Measurements from ENCODE around the gene GGNBP2.
"Not testable (repeated sequence)": the region's sequence is repeated elsewhere in the genome, so short reads cannot be mapped to it uniquely, and the experiment has no call there.

The GGNBP2 gene

DNA sequence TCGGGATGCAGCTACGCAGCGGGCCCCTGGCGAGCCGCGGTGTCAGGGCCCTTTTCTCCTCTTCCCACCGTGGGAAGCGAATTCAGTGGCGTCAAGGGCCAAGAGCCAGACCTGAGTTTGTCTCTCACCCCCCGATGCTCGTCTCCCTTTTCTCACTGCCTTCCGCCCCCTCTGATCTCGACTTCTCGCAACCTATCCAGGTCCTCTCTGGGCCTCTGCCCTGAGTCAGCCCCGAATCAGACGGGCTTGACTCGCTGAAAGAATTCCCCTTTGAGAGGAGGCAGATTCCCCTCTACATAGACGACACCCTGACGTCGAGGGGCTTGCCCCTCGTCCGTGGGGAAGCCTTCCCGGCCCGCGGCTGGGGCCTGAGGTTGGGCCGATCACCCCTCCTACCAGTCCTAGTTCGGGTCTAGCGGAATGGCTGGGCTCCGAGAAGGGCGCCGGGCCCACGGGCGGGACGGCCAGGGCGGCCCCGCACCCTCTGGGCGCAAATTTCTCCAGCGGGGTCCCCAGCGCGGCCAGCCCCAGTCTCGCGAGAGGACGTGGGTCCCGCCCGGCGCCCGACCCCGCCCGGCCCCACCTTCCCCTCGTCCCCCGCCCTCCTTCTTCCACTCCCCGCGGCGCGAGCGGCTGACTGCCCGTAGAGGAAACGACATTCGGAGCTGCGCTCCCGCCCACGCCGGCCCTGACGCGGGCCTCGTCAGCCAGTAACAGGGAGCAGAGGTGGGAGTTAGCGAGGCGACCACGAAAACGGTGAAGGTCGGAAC, at the start of gene GGNBP2:
Gene GGNBP2, plus strand, starts transcription at position 613 of the 770 bp plus-strand sequence. CDS start 806 bp downstream, outside the sequence.
- peak; percentile 93 for DNase-seq

GRCh38 chr17:36495076-36495578, 49.6 kb upstream of the GGNBP2 start:
- no peak for DNase-seq

GRCh38 chr17:36496018-36496789, 48.5 kb upstream of the GGNBP2 start:
- DNase-seq = no peak

GRCh38 chr17:36498155-36498554, 46.6 kb upstream of the GGNBP2 start:
- no peak for DNase-seq

DNA sequence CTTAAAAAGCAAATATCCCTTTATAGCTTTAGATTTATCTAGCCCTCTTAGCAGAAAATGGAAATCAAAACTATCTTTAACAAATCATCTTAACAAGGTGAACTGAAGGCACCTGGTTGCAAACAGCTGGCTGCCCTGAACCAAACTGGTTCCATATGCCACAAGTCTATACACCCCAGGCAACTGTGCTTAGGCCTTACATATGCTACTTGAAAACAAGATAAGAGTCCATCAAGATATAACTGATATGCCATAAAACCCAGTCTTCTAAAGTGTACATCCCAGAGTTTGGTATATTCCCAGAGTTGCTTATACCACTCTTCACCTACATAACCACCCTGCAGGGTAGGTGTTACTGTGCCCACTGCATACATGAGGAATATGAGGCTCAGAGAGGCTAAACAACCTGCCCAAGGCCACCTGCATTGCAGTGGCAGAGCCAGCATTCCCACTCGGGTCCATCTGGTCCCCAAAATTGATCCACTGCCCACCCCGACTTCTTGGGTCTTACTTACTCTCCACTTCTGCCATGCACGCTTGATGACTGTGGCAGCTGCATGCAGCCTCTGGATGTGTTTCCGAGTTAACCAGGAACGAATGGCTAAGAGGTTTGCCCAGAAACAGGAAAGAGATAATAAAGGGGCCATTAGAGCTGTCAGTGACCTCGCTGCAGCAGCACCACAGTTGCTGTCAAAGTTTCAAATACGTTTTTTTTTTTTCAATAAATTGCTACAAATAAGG, 46.0 kb upstream of the GGNBP2 start:
- no peak for DNase-seq

GRCh38 chr17:36500745-36501225, 43.9 kb upstream of the GGNBP2 start:
- no peak for DNase-seq

- no peak for DNase-seq
Observed at GRCh38 chr17:36501351-36501750, 43.4 kb upstream of the GGNBP2 start.

GRCh38 chr17:36501963-36502362, 42.8 kb upstream of the GGNBP2 start:
- no peak for DNase-seq

DNA sequence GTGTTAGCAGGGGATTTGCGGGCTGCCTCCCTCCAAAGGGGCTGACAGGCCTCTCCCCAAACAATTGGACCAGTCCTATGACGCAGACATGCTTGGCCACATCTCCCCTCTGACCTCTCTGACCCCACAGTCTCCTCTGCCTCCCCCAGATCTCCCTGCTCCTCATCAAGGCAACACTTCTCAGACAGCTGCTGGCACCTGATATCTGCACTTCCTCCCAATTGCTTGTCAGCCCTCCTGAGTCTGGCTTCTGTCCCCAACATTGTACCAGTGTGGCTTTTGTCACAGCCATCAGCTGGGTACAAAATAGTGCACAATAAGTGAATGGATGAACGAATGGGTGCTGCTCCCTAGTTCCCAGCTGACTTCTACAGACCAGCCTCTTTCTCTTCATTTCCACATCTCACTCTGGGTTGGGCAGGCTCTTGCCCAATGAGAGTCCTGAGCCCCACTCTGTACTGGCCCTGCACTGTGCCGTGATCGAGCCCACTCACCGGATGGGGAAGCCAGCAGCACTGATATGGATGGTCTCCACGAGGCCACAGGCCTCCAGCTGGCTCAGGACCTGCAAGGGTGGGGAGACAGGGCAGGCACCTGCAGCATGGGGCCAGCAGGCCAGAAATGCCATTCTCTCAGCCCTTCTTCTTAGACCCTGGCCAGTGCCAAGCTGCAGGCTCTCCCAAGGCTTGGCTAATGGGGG, 41.1 kb upstream of the GGNBP2 start:
- no peak for DNase-seq

DNA sequence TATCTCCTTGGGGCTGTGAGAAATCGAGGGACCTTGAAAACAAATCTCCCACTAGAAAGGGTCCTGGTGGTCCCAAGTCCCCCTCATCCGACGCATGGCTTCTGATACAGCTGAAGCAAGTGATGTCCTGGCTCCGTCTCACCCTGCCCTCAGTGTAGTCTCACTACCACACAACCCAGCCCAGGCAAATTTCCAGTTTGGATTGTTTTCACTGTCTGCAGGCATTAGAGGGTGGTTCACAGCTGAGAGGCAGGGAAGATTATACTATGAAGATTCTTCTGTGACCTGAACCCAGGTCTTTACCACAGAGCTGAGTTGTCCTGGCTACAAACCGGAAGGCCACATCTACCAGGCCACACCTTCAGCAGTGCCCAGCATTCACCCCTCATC, 40.6 kb upstream of the GGNBP2 start:
- DNase-seq = no peak

- no peak for DNase-seq
Observed at GRCh38 chr17:36505171-36505570, 39.5 kb upstream of the GGNBP2 start.

GRCh38 chr17:36506249-36506826, 38.4 kb upstream of the GGNBP2 start:
- DNase-seq = no peak

- DNase-seq = no peak
Observed at GRCh38 chr17:36506831-36507230, 37.9 kb upstream of the GGNBP2 start.

DNA sequence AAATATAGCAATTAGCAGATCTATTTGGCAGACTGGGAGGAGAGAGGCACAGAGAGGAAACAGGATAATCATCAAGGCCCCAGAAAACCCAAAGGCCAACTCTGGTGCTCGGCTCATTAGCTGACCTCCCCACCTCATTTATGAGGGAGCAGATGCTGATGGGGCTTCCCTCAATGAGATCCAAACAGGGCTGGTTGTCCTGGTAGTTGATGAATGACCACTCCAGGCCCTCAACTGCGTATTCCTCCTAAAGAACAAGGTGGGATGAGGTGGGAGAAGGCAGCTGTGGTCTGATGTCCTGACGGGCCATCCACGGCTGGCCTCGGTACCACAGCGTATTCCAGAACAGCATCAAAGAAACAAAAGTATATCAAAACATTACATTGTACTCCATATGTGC, 37.5 kb upstream of the GGNBP2 start:
- DNase-seq = no peak

- not testable (repeated sequence) for DNase-seq
Observed at GRCh38 chr17:36508439-36508838, 36.3 kb upstream of the GGNBP2 start.

DNA sequence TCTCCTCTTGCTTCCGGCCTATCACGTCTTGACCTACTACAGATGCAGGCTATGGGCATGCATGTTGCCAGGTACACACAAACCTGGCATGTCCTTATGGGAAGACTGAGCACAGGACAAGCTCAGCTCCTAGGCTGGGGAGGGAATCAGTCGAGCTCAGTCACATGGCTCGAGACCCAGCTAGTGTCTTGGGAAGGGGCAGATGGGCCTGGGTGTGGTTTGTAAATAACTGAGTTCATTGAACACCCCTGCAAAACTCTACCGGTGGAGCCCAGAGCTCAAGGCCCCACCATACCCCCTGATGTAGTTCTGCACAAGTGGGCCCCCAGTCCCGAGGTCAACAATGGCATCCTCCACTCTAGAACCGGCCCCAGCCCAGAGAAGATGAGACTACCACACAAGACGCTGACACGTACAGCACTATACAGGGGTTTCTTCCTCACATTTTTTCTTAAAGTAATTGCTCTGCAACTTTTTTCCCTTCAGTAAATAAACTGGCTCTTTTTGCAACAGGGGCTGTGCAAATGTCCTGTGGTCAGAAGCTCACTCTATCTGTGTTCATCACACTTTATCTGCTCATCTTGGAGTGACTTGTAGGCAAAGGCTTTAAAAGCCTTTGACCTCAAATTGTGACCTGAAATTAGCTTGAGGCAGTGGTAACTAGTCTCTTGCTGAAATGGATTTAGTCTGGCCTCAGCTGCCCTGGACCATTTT, 35.3 kb upstream of the GGNBP2 start:
- DNase-seq = no peak

DNA sequence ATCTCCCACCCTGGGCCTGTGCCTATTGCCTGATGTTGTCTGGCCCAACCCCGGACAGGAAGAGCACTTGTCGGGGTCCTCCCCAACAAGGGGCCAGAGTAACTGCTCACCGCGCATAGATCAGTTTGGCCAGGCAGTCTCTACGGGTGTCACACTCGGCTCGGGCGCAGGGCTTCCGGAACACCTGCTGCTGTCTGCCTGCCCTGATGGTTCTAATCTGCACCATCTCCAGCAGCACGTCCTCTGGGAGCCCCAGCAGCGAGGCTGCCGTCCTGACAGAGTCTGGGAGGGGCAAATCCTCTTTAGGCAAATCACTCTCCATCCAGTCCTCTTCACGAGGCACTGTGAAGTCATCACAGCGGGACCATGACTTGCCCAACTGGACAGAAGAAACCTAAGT, 34.1 kb upstream of the GGNBP2 start:
- DNase-seq = no peak

DNA sequence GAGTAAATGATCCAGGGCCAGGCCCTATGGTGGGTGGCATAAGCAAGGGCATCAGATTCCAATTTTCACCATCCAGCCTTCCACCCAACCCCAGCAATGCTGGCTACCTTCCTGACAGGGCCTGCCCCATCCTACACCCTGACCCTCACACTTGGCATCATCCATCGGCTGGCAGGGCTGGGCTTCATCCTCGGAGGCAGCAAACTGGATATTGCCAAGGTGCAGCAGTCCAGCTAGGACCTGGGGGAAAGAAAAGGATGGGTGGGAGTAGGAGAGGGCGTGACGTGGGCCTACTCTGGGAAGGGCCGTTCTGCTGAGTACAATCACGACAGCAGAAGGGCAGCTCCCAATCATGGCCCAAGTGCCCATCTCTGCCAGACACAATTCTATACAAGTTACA, 33.5 kb upstream of the GGNBP2 start:
- no peak for DNase-seq

DNA sequence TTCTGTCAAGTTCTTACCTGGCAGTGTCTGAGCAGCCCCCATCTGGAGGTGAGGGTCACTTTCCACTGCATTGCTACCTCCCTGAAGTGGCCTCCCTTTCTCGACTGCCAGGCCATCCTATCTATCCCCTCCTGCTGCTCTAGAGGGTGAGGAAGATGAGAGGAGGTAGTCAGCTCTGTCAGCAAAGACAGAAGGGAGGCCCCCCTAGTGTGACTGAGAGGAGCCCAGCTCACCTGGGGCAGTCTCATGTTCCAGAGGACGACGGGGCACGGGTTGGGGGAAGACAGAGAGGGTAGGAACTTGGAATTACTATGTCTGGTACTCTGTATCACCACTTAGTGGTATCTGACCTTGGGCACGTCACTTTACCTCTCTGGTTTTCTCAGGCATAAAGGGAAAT, 32.1 kb upstream of the GGNBP2 start:
- no peak for DNase-seq

- no peak for DNase-seq
Observed at GRCh38 chr17:36514856-36515255, 29.9 kb upstream of the GGNBP2 start.

DNA sequence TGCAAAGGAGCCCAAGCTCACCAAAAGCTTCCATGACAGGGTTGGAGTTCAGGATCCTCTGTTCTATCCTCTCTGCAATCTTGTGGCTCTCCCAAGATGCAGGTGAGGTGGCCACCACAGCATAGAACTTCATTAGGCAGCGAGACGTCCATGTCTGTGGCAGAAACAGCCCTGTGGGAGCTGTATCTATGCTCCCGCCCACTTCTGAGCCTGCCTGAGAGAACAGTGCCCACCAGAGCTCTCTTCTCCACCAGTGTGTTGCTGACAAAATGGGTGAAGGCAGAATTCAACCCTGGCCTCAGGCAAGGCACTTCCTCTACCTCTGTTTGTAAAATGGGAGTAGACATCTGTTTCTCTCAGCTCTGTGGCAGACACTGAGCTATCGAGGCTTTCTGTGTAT, 28.9 kb upstream of the GGNBP2 start:
- no peak for DNase-seq

DNA sequence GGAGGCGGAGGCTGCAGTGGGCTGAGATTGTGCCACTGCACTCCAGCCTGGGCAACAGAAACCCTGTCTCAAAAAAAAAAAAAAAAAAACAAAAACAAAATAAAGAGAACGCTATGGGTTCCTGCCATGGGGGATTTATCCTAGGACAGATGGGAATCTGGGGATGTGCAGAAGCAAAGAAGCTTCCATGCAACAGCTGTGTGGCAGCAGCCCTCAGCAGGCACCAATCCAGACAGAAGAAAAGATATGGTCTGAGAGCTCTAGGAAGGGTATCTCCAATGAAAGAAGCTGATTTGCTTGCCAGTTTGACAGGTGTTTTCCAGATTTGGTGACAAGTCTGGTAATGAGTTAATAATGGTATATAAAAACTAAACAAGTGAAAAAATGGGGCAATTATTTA, 21.6 kb upstream of the GGNBP2 start:
- DNase-seq = no peak

Measured in fibroblast of upper back skin (primary cell).